ENCODE results near the gene FIGN. TPM values are rescaled to one million over a fixed set of nuclear protein-coding genes. Genes with fewer than 3 reads are reported as not detected.

Gene FIGN
- total and polyA plus RNA-seq, 11 donors = 3.0 to 16.5 (median 12.1) TPM

GRCh38 chr2:163771596-163771995, 35.8 kb upstream of the FIGN start:
- Histone ChIP-seq H3K27ac (no peak overlapping the region), H3K9me3 (no peaks in the 10 kb centered on the region), H3K36me3 (no peaks in the 10 kb centered on the region), H3K4me1 (no peaks in the 10 kb centered on the region), H3K27me3 (no peaks in the 10 kb centered on the region), H3K4me3 (no peak overlapping the region)
- 88 to 95% (median 91%) methylated on average over 4 of the region's 4 CpGs for WGBS, 4 donors
- intact Hi-C loops (cut with DNase I) = no loop called here
- ATAC-seq (no peak), DNase-seq (no peak)
- TF ChIP-seq CTCF (IDR thresholded peaks at IDR 0.05) = no peak
- no peak for TF ChIP-seq POLR2A (IDR thresholded peaks at IDR 0.05)

- no peak overlapping the region for H3K4me3 ChIP-seq
- no peak for DNase-seq
- no peaks in the 10 kb centered on the region for H3K36me3 ChIP-seq
- 52 to 63% (median 55%) methylated on average over 7 of the region's 7 CpGs for WGBS, 4 donors
- H3K4me1 ChIP-seq = no peaks in the 10 kb centered on the region
- H3K27ac ChIP-seq = no peak overlapping the region
- no peak for ATAC-seq
- no peaks in the 10 kb centered on the region for H3K27me3 ChIP-seq
- TF ChIP-seq POLR2A (IDR thresholded peaks at IDR 0.05) (no peak), CTCF (IDR thresholded peaks at IDR 0.05) (no peak)
- no peaks in the 10 kb centered on the region for H3K9me3 ChIP-seq
- intact Hi-C loops (cut with DNase I) = no loop called here
Observed at GRCh38 chr2:163768881-163769695, 33.3 kb upstream of the FIGN start.

GRCh38 chr2:163767097-163767496, 31.3 kb upstream of the FIGN start:
- DNase-seq = no peak
- intact Hi-C loops (cut with DNase I) = no loop called here
- 89 to 97% (median 91%) methylated on average over 4 of the region's 4 CpGs for WGBS, 4 donors
- ATAC-seq = no peak
- TF ChIP-seq POLR2A (IDR thresholded peaks at IDR 0.05) (no peak), CTCF (IDR thresholded peaks at IDR 0.05) (no peak)
- Histone ChIP-seq H3K27me3 (no peaks in the 10 kb centered on the region), H3K27ac (no peak overlapping the region), H3K9me3 (no peaks in the 10 kb centered on the region), H3K36me3 (no peaks in the 10 kb centered on the region), H3K4me1 (no peaks in the 10 kb centered on the region), H3K4me3 (no peak overlapping the region)

- Histone ChIP-seq H3K36me3 (no peaks in the 10 kb centered on the region), H3K4me3 (no peak overlapping the region), H3K27me3 (no peaks in the 10 kb centered on the region), H3K27ac (no peak overlapping the region), H3K4me1 (no peaks in the 10 kb centered on the region), H3K9me3 (no peaks in the 10 kb centered on the region)
- no peak for ATAC-seq
- intact Hi-C loops (cut with DNase I) = no loop called here
- TF ChIP-seq POLR2A (IDR thresholded peaks at IDR 0.05) = no peak
- no peak for TF ChIP-seq CTCF (IDR thresholded peaks at IDR 0.05)
- no peak for DNase-seq
- WGBS, 4 donors = 82 to 92% (median 88%) methylated on average over 3 of the region's 3 CpGs
Observed at GRCh38 chr2:163764566-163764965, 28.8 kb upstream of the FIGN start.

Data from heart left ventricle (tissue), 16 donors.